Measurements from ENCODE around the gene PFDN5. TPM values are rescaled to one million over a fixed set of nuclear protein-coding genes. Genes with fewer than 3 reads are reported as not detected.

Gene PFDN5
- total and polyA plus RNA-seq, 2 experiments from 2014 or later, result 380 to 625 TPM

DNA sequence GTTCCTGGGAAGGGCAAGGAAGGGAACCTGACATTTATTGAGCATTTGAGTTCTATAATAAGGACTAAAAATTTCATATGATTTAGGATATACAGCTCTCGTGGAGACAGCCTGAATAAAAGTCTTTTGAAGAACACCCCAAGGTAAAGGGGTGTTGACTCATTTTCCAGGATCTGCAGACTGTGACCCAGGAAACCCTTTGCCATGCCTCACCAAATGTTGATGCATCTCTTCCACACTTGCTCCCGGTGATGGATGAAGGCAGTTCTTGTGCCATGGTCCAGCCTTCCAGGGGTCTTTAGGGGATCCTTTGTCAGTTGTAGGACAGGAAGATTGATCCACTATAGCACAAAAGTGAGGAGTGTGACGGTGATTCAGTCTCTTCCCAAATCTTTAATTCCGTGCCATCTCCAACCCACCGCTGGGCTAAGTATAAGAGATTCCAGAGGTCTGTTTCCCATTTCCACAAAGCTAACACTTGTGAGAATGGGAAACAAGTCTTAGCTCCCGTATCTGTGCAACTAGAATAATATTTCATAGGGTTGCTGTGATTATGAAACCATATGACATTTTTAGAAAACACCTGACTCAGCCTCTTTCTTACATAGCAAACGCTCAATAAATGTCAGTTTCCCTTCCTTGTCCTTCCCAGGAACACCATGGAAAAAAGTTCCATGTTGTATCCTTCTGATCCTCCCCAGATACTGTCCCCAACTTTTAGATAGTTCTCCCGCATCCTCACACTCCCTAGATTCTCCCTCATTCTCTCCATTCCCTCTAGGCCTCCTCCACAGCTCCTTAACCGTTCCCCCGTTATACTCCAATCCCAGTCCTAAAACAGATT, 25.2 kb downstream of the PFDN5 start:
- Histone ChIP-seq H3K4me1 (ENCODE audit: insufficient read depth) (peaks cover 12% of the 10 kb centered on the region), H3F3A (ENCODE audit: insufficient read depth) (peaks cover 15% of the 10 kb centered on the region; the same call in 1 of the 2 replicates), H3K27ac (peak overlapping the region; percentile 87), H3K9me2 (ENCODE audit: insufficient read depth) (no peaks in the 10 kb centered on the region), H3K27me3 (replicated peaks; ENCODE audit: insufficient read depth) (no peaks in the 10 kb centered on the region), H3K9me3 (ENCODE audit: low read depth) (no peaks in the 10 kb centered on the region), H4K20me1 (ENCODE audit: insufficient read depth) (no peaks in the 10 kb centered on the region), H3K4me3 (peak overlapping the region; percentile 97), H3K9ac (peak overlapping the region; percentile 82), H3K79me2 (ENCODE audit: insufficient read depth) (peaks cover 28% of the 10 kb centered on the region), H2AFZ (peak overlapping the region; percentile 96), H3K4me2 (ENCODE audit: unreplicated experiment) (peak overlapping the region; percentile 87), H3K36me3 (ENCODE audit: low read depth) (no peaks in the 10 kb centered on the region)
- TF ChIP-seq EZH2 (IDR thresholded peaks at IDR 0.05; ENCODE audit: insufficient read depth, poor library complexity, severe bottlenecking), result no peak
- TF ChIP-seq EZH2phosphoT487 (IDR thresholded peaks at IDR 0.05; ENCODE audit: insufficient read depth, low read depth), result no peak
- peak; percentile 64 for DNase-seq
- in situ Hi-C loops (cut with MboI), result no loop called here
- WGBS, 2 experiments (ENCODE audit: low coverage in 1 of 2, low lambda C conversion rate in 2 of 2, missing lambda C conversion rate in 2 of 2), result 9 to 12% methylated on average over 10 of the region's 10 CpGs

DNA sequence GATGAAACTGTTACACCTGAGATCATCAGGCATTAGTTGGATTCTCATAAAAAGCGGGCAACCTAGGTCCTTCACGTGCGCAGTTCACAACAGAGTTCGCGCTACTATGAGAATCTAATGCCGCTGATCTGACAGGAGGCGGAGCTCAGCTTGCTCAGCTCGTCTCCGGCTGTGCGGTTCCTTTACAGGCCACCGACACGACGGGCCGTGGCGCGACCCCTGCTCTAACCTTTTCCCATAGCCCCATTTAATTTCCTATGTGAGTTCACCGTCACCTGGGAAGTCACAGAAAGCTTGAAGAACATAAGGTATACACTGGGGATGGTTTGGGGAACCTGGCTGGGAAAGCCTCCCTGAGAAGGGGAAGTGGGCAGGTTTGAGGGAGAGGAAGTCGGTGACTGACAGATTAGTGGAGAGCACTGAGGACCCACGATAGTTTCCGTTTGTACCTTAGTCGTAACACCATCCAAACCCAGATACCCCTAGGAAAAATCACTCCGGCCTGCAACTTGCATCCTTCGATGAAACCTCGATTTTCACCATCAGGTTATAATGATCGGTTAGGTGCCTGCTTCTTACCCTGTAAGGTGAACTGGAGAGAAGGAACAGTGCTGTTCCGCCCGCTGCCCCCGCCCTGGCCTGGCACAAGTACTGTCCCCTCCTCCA, 28.9 kb downstream of the PFDN5 start:
- Histone ChIP-seq H3K27ac (peak overlapping the region; percentile 68), H3K4me3 (peak overlapping the region; percentile 87), H3F3A (ENCODE audit: insufficient read depth) (peaks cover 20% of the 10 kb centered on the region; the same call in 1 of the 2 replicates), H3K9ac (peak overlapping the region; percentile 89), H4K20me1 (ENCODE audit: insufficient read depth) (no peaks in the 10 kb centered on the region), H3K4me1 (ENCODE audit: insufficient read depth) (peaks cover 12% of the 10 kb centered on the region), H3K9me3 (ENCODE audit: low read depth) (no peaks in the 10 kb centered on the region), H3K9me2 (ENCODE audit: insufficient read depth) (no peaks in the 10 kb centered on the region), H3K4me2 (ENCODE audit: unreplicated experiment) (peak overlapping the region; percentile 85), H3K27me3 (replicated peaks; ENCODE audit: insufficient read depth) (no peaks in the 10 kb centered on the region), H2AFZ (peak overlapping the region; percentile 93), H3K79me2 (ENCODE audit: insufficient read depth) (peaks cover 15% of the 10 kb centered on the region), H3K36me3 (ENCODE audit: low read depth) (no peaks in the 10 kb centered on the region)
- in situ Hi-C loops (cut with MboI), result no loop called here
- TF ChIP-seq EZH2phosphoT487 (IDR thresholded peaks at IDR 0.05; ENCODE audit: insufficient read depth, low read depth) (no peak), EZH2 (IDR thresholded peaks at IDR 0.05; ENCODE audit: insufficient read depth, poor library complexity, severe bottlenecking) (no peak)
- DNase-seq, result no peak
- 56% methylated on average over 28 of the region's 28 CpGs for WGBS, 2 experiments (ENCODE audit: low coverage in 1 of 2, low lambda C conversion rate in 2 of 2, missing lambda C conversion rate in 2 of 2)

DNA sequence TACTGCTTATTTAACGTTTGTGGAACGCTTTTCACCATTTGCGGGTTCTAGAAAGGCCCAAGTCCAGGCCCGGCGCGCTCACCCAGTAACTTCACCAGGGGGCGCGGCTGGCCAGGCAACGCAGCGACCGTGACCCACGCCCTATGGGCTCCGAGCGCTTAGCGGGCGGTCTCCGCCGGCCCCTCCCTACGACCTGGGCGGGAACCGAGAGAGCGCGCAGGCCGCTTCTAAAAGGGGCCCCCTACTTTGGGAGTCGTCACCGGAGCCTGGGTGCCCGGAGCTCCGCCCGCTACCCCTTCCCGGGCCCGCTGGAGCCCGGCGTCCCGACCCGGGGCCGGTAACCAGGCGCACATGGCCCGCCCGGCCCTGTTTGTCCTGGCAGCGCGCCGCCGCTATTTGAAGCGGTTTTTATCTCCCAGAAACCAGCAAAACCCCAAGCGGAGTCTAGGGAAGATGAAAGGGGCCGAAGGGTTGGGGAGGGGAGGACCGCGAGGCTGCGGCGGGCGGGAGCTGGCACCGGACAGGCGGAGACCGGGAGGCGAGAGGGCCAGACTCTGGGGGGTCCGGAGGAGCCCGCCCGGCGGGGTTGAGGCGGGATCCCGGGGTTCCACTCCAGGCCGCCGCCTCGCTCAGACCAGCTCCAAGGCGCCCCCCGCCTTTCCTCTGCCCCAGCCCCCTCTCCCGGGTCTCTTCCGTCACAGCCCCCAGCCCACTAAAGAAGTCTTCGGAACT, 29.6 kb downstream of the PFDN5 start:
- Histone ChIP-seq H3K4me1 (ENCODE audit: insufficient read depth) (peaks cover 10% of the 10 kb centered on the region), H3K27ac (peak overlapping the region; percentile 68), H3K4me2 (ENCODE audit: unreplicated experiment) (peak overlapping the region; percentile 85), H3K9me3 (ENCODE audit: low read depth) (no peaks in the 10 kb centered on the region), H3K4me3 (peak overlapping the region; percentile 87), H3K79me2 (ENCODE audit: insufficient read depth) (peaks cover 8% of the 10 kb centered on the region), H3K27me3 (replicated peaks; ENCODE audit: insufficient read depth) (no peaks in the 10 kb centered on the region), H3K9me2 (ENCODE audit: insufficient read depth) (no peaks in the 10 kb centered on the region), H2AFZ (peak overlapping the region; percentile 93), H3F3A (ENCODE audit: insufficient read depth) (peaks cover 20% of the 10 kb centered on the region; the same call in 1 of the 2 replicates), H4K20me1 (ENCODE audit: insufficient read depth) (no peaks in the 10 kb centered on the region), H3K36me3 (ENCODE audit: low read depth) (no peaks in the 10 kb centered on the region), H3K9ac (peak overlapping the region; percentile 89)
- DNase-seq, result peak; percentile 98
- in situ Hi-C loops (cut with MboI), result no loop called here
- 1 to 2% methylated on average over 49 to 64 of the region's 69 CpGs for WGBS, 2 experiments (ENCODE audit: low coverage in 1 of 2, low lambda C conversion rate in 2 of 2, missing lambda C conversion rate in 2 of 2)
- no peak for TF ChIP-seq EZH2phosphoT487 (IDR thresholded peaks at IDR 0.05; ENCODE audit: insufficient read depth, low read depth)
- TF ChIP-seq EZH2 (IDR thresholded peaks at IDR 0.05; ENCODE audit: insufficient read depth, poor library complexity, severe bottlenecking), result no peak

DNA sequence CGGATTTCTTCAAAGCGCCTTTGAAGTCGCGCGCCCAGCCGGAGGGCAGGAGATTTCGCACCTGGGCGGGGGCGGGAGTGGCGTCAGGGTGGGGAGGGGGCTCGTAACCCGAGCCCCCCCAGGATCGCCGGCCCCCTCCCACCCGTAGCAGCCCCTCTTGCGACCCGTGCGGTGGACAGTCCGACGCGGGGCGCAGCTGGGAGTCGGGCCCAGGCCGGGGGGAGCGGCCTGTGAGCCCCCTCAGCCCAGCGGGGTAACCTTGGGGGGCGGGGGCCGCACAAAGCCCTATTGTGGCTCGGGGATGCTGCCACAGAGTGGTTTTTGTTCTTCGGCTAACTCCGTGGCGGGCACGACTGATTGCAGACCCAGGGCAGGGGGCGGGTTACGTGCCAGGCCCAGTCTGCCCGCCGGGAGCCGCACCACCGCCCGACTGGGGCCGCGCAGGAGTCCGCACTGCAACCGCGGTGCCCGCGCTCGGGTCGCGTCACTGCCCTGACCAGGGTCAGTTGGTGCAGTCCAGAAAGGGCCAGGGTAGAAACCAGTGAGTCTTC, 30.2 kb downstream of the PFDN5 start:
- H3K79me2 ChIP-seq (ENCODE audit: insufficient read depth), result peaks cover 2% of the 10 kb centered on the region
- peaks cover 14% of the 10 kb centered on the region; the same call in 1 of the 2 replicates for H3F3A ChIP-seq (ENCODE audit: insufficient read depth)

More for the DNA sequence above, 30.2 kb downstream of the PFDN5 start:
- Histone ChIP-seq H3K36me3 (ENCODE audit: low read depth) (no peaks in the 10 kb centered on the region), H3K4me1 (ENCODE audit: insufficient read depth) (peaks cover 4% of the 10 kb centered on the region), H3K4me2 (ENCODE audit: unreplicated experiment) (peak overlapping the region; percentile 85), H3K27me3 (replicated peaks; ENCODE audit: insufficient read depth) (no peaks in the 10 kb centered on the region), H2AFZ (peak overlapping the region; percentile 93), H3K27ac (peak overlapping the region; percentile 68), H3K4me3 (peak overlapping the region; percentile 87), H3K9me3 (ENCODE audit: low read depth) (no peaks in the 10 kb centered on the region), H3K9ac (peak overlapping the region; percentile 89), H3K9me2 (ENCODE audit: insufficient read depth) (no peaks in the 10 kb centered on the region), H4K20me1 (ENCODE audit: insufficient read depth) (no peaks in the 10 kb centered on the region)
- in situ Hi-C loops (cut with MboI), result no loop called here
- DNase-seq, result peak; percentile 66
- 1 to 4% methylated on average over 21 to 50 of the region's 50 CpGs for WGBS, 2 experiments (ENCODE audit: low coverage in 1 of 2, low lambda C conversion rate in 2 of 2, missing lambda C conversion rate in 2 of 2)
- TF ChIP-seq EZH2 (IDR thresholded peaks at IDR 0.05; ENCODE audit: insufficient read depth, poor library complexity, severe bottlenecking) (no peak), EZH2phosphoT487 (IDR thresholded peaks at IDR 0.05; ENCODE audit: insufficient read depth, low read depth) (no peak)

Data from GM23248 (cell line).